Measurements from ENCODE around the gene DPP3. TPM values are rescaled to one million over a fixed set of nuclear protein-coding genes. Genes with fewer than 3 reads are reported as not detected.
A peak's percentile ranks its signal among the peaks of the same experiment; 100 is the strongest.
"Not testable (repeated sequence)": the region's sequence is repeated elsewhere in the genome, so short reads cannot be mapped to it uniquely, and the experiment has no call there.

DPP3 gene
- total RNA-seq, 1 donor from 2014 or later, result 73.6 TPM

GRCh38 chr11:66464116-66464515, 16.1 kb upstream of the DPP3 start:
- not testable (repeated sequence) for DNase-seq (ENCODE audit: low read depth)

DNA sequence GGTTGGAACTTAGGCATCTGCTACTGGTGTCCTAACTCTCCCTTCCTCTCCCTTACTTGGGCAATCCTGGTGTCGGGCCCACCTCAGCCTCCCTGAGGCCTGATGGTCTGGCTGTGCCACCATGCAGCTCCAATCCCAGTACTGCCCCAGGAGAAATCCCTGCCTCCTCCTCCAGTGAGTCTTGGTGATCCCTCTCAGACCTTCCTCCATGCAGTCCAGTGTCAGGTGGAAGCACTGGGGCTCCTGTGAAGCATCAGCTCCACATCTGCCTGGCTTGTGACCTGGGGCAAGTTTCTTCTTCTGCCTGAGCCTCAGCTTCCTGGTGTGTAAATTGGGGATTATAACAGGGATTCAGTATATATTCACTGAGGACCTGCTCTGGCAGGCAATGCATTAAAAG, 15.3 kb upstream of the DPP3 start:
- DNase-seq (ENCODE audit: low read depth), result no peak

DNA sequence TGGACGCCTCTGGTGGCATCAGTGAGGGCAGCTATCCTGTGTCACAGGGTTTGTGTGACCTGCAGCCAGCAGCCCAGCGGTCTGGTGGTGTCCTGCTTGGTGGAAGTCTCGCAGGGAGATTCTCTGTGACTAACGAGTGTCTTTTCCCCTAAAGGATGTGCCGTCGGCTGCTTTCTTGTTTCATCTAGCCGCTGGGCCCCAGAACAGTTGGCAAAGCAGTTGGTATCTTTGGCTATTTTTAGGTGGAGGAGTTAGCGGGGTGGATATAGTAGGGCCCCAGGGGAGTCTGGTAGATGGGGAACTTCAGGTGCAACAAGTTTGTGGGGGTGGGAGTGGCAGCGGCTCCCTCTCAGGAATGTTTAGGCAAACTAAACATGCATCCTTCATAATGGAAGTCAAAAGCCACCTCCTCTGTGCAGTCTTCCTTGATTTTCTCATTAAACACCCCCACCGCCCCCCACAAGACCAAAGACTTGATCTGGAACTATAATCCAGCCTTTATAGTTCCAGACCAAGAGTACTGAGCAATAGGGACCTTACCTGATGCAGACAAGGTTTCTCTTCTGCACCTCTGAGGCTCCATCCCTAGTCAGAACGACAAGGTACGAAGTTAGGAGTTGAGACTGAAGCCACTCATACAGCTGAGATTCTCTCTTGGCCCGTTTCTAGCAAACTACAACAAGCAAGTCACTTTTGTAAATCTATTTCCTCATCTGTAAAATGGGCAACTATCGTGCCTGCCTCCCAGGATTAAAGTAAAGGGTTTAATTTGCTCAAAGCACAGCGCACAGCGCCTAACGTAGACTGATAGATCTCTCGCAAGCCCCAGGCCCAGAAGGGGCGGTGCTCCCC, 14.6 kb upstream of the DPP3 start:
- no peak for DNase-seq (ENCODE audit: low read depth)

DNA sequence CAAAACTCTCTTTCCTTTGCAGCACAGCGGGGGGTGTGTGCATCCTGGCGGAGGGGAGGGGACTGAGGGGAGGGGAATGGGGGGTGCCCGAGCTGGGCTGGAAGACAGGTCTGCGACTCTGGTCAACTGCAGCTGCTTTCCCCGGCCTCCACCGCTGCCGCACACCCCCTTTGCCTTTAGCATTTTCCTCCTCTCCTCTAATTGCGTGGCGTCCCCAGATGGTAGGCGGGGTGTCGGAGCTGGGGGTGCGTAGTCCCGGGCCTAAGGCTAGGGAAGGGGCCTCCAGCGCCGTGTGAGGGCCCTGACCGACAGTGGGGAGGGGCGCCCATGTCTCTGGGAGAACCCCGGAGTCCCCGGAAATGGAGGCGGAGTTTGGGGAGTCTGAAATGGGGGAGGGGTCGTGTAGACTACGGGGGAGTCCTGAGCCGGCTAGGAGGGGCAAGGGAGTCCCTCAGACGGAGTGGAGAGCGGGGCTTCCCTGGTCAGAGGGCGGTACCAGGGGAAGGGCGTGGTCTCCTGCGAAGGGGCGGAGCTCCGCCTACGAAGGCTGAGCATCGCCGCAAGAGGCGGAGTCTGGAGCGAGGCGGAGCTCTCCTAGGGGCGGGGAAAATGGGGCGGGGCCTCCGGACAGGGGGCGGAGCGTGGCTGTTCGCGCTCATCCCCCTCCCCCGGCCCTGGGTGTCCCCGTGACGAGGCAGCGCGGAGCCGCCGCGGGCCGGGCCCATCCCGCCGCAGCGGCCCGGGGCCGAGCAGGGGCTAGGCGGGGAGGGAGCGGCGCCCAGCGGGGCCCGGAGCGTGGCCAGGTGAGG, 13.8 kb upstream of the DPP3 start, which contains the start of gene PELI3:
Gene PELI3, plus strand, starts transcription at position 681 of the 809 bp plus-strand sequence. CDS start 1,224 bp downstream, outside the sequence.
- peak; percentile 51 for DNase-seq (ENCODE audit: low read depth)

- no peak for DNase-seq (ENCODE audit: low read depth)
Measured at GRCh38 chr11:66467034-66467659, 13.1 kb upstream of the DPP3 start.

DNA sequence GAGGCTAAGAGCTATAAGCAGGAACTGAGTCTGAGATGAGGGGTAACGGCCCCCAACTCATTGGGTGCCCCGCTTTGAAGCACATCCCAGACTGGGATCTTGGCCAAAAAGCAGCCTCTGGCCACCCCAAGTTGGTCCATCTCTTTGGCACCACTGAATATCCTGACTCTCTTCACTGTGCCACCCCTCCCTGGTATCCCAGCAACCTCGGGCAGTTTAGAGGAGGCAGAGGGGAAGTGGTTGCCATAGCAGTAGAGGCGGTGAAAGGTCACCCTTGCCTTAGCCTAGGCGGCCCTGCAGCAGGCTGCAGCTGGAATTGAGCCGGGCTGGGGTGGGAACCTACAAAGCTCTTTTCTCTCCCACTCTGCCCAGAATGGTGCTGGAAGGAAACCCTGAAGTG, 12.5 kb upstream of the DPP3 start:
- peak; percentile 6 for DNase-seq (ENCODE audit: low read depth)

DNA sequence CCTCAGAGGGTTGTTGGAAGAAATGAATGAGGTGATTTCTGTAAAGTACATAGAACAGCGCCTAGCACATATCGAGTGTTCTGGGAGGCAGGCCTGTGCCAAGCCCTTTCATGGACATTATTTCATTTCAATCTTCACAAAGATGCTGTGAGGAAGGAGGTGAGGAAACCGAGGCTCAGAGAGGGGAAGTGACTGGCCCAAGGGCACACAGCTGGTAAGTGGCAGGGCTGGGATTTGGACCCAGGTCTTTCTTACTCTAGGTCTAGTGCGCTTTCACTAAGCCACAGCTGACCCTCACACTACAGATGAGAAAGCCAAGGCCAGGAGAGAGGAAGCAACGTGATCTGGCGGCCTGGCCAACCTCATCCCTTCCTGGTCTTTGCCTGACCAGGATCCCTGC, 11.5 kb upstream of the DPP3 start:
- DNase-seq (ENCODE audit: low read depth), result no peak

GRCh38 chr11:66469441-66469840, 10.8 kb upstream of the DPP3 start:
- no peak for DNase-seq (ENCODE audit: low read depth)

- no peak for DNase-seq (ENCODE audit: low read depth)
Measured at GRCh38 chr11:66470015-66470414, 10.2 kb upstream of the DPP3 start.

GRCh38 chr11:66471142-66471541, 9.1 kb upstream of the DPP3 start:
- no peak for DNase-seq (ENCODE audit: low read depth)

- DNase-seq (ENCODE audit: low read depth), result no peak
Measured at GRCh38 chr11:66472054-66472453, 8.2 kb upstream of the DPP3 start.

DNA sequence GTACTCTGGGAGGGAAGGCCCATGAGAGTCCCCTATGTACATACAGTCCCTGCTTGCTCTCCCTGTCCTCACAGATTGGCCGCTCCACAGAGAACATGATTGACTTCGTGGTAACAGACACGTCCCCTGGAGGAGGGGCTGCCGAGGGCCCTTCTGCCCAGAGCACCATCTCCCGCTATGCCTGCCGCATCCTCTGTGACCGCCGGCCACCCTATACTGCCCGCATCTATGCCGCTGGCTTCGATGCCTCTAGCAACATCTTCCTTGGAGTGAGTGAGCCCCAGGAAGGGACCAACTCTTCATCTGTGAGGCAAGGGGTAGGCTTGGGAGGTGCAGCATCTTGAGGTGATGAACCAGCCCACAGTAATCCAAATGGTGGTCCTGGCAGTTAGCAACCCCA, 7.1 kb upstream of the DPP3 start:
- DNase-seq (ENCODE audit: low read depth), result no peak

- no peak for DNase-seq (ENCODE audit: low read depth)
Measured at GRCh38 chr11:66473608-66474515, 6.4 kb upstream of the DPP3 start.

DNA sequence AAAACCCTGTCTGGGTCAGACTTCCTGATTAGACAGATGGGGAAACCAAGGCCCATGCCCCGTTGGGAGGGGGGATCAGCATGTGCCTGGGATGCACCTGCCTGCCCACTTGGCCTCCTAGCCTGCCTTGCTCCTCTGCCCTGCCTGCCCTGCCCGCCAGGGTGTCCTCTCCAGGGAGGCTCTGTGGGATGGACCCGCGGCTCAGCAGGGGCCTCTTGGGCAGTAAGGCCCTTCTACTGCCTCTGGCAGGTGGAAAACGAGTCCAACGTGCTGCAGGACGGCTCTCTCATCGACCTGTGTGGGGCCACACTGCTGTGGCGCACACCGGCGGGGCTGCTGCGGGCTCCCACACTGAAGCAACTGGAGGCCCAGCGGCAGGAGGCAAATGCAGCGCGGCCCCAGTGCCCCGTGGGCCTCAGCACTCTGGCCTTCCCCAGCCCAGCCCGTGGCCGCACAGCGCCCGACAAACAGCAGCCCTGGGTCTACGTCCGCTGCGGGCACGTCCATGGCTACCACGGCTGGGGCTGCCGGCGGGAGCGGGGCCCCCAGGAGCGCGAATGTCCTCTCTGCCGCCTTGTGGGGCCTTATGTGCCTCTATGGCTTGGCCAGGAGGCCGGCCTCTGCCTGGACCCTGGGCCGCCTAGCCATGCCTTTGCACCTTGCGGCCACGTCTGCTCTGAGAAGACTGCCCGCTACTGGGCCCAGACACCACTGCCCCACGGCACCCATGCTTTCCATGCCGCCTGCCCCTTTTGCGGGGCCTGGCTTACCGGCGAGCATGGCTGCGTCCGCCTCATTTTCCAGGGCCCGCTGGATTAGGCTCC, 4.7 kb upstream of the DPP3 start:
- no peak for DNase-seq (ENCODE audit: low read depth)

DNA sequence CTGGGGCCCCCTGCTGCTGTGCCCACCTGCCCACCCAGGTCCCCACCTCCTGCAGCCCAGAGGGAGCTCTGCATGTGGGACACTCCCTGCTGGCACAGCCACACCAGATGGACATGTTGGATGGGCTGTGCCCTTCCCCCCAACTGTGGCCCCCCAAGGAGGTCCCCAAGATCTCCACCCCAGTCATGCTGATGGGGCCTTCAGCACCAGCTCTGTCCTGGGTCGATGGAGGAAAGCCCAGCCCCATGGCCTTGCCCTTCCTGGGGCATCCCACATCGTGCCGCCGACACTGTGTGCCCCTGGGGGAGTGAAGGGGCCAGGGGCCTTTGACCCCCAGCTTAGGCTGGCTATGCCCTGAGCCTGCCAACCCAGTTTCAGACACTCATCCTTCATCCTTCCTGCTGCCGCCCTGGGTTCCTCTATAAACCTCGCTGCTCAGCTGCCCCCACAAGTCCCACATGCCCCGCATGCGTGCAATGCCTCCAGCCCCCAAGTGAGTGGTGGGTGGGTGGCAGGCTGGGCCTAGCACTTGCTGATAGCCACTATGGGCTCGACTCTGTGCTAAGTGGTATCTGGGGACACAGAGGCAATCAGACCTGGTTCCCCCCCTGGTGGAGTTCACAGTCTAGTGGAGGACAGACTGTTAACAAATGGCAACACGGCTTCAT, 3.9 kb upstream of the DPP3 start:
- DNase-seq (ENCODE audit: low read depth), result no peak

DNA sequence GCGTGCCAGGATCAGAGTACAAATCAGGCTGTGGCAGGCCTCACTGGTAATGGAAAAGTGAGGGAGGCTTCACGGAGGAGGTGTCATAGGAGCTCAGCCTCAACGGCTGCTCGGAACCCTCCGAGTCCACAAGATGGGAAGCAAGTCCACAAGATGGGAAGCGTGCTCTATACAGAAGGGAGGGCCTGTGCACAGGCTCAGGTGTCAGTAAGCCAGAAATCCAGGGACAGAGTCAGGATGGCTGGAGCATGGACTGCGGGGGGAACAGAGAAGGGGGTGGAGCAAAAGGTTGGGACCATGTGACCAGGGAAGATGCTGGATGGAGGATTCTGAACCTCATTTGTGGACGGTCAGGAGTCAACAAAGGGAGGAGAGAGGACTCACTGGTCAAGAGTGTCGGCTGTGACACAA, 3.4 kb upstream of the DPP3 start:
- DNase-seq (ENCODE audit: low read depth), result no peak

GRCh38 chr11:66477263-66478201, 2.7 kb upstream of the DPP3 start:
- DNase-seq (ENCODE audit: low read depth), result no peak

DNA sequence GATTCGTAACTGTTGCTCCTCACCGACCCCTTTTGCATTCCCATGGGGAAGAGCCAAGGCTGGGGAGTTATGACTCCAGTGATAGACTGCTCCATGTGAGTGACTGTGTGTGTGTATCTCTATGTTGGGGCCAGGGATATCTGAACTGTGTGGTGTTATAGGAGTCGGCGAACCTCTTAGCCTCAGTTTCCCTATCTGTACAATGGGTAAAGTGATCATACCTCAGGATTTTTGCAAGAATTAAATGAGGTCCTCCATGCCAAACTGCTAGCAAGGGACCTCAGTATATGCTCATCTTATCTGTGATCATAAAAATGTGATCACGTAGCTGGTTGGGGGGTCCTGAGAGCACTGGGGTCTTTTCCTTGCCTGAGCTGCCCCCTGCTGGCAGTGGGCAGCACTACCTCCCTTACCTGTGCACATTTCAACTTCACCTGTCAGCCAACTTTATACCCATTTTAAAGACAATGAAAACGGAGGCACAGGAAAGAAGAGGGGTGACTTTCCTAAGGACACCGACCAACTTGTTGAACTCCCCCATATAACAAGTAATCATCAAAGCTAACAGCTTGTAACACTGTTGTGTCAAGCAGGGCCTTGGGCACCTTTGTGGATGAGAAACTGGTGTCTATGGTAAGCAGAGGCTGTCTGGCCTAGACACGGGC, 1.4 kb upstream of the DPP3 start:
- no peak for DNase-seq (ENCODE audit: low read depth)

Data from renal cortical epithelial cell (primary cell).